SH-SY5Y (cell line): ENCODE measurements around the gene TFB1M.

Source experiments
- GATA2 ChIP-seq: IDR thresholded peaks from 2 replicates; pipeline ENCODE4 v1.6.1; 2011; ENCODE audit warnings: mild to moderate bottlenecking, low read depth, low read length
- GATA3 ChIP-seq: IDR thresholded peaks from 2 replicates; pipeline ENCODE4 v1.6.1; 2011; ENCODE audit warnings: low read depth, mild to moderate bottlenecking, low read length, moderate library complexity

TFB1M gene

GRCh38 chr6:155278319-155279049, 35.8 kb downstream of the TFB1M start:
- TF ChIP-seq GATA3 (no peak), GATA2 (no peak)

GRCh38 chr6:155276638-155277037, 37.6 kb downstream of the TFB1M start:
- TF ChIP-seq GATA2 (no peak), GATA3 (no peak)

- TF ChIP-seq GATA2 (peak; percentile 92), GATA3 (peak; percentile 75)
Observed at GRCh38 chr6:155275808-155276480, 38.3 kb downstream of the TFB1M start.

- TF ChIP-seq GATA2 (no peak), GATA3 (no peak)
Observed at GRCh38 chr6:155274533-155274932, 39.8 kb downstream of the TFB1M start.

- TF ChIP-seq GATA2, result no peak
Observed at GRCh38 chr6:155274106-155274505, 40.2 kb downstream of the TFB1M start.

- TF ChIP-seq GATA3, result no peak
- TF ChIP-seq GATA2, result no peak
Observed at GRCh38 chr6:155273431-155273830, 40.9 kb downstream of the TFB1M start.

- TF ChIP-seq GATA3 (no peak), GATA2 (no peak)
Observed at GRCh38 chr6:155272353-155273232, 41.7 kb downstream of the TFB1M start.

- TF ChIP-seq GATA3, result peak; percentile 82
- TF ChIP-seq GATA2, result 0 out of 2 replicates have a peak, but pooled peaks have one; percentile 22
Observed at GRCh38 chr6:155271145-155271544, 43.1 kb downstream of the TFB1M start.

- TF ChIP-seq GATA2, result no peak
- no peak for TF ChIP-seq GATA3
Observed at GRCh38 chr6:155270561-155271091, 43.7 kb downstream of the TFB1M start.

GRCh38 chr6:155269765-155270164, 44.5 kb downstream of the TFB1M start:
- TF ChIP-seq GATA2 (no peak), GATA3 (no peak)

GRCh38 chr6:155268088-155268867, 46.0 kb downstream of the TFB1M start:
- peak; percentile 38; the same call in 1 of the 2 replicates for TF ChIP-seq GATA2

- no peak for TF ChIP-seq GATA3
- no peak for TF ChIP-seq GATA2
Observed at GRCh38 chr6:155267411-155267810, 46.9 kb downstream of the TFB1M start.

- TF ChIP-seq GATA2 (no peak), GATA3 (no peak)
Observed at GRCh38 chr6:155265843-155266535, 48.3 kb downstream of the TFB1M start.
